H9 (cell line): ENCODE results near the gene POU2F3. TPM values are rescaled to one million over a fixed set of nuclear protein-coding genes. Genes with fewer than 3 reads are reported as not detected.

Source experiments
- DNase-seq: peaks from one replicate; pipeline ENCODE4 v3.0.0-alpha.2; 2017
- H2AFZ ChIP-seq: one replicate; pipeline ENCODE4 v1.6.1; 2013; ENCODE audit warnings: mild to moderate bottlenecking, low read length, control low read depth, moderate library complexity
- H2AK5ac ChIP-seq: 2 replicates; pipeline ENCODE4 v1.6.1; 2013; ENCODE audit warnings: low read length, control low read depth, mixed read lengths; ENCODE audit not compliant: insufficient read length
- H2BK120ac ChIP-seq: one replicate; pipeline ENCODE4 v1.6.1; 2013; ENCODE audit warnings: low read depth, mild to moderate bottlenecking, low read length, control low read depth, inconsistent platforms; ENCODE audit not compliant: poor library complexity, severe bottlenecking
- H2BK12ac ChIP-seq: 2 replicates; pipeline ENCODE4 v1.6.1; 2013; ENCODE audit warnings: low read length, control low read depth, mixed read lengths, low read depth; ENCODE audit not compliant: insufficient read length
- H2BK15ac ChIP-seq: 2 replicates; pipeline ENCODE4 v1.6.1; 2013; ENCODE audit warnings: low read depth, low read length, control low read depth
- H2BK20ac ChIP-seq: one replicate; pipeline ENCODE4 v1.6.1; 2013; ENCODE audit warnings: low read depth, mild to moderate bottlenecking, low read length, control low read depth, inconsistent platforms; ENCODE audit not compliant: poor library complexity, severe bottlenecking
- H2BK5ac ChIP-seq: 2 replicates; pipeline ENCODE4 v1.6.1; 2013; ENCODE audit warnings: low read length, control low read depth, mixed read lengths; ENCODE audit not compliant: insufficient read length
- H3K14ac ChIP-seq: 2 replicates; pipeline ENCODE4 v1.6.1; 2013; ENCODE audit warnings: low read length, control low read depth; ENCODE audit not compliant: insufficient read depth
- H3K18ac ChIP-seq: 2 replicates; pipeline ENCODE4 v1.6.1; 2013; ENCODE audit warnings: low read depth, mild to moderate bottlenecking, mixed read lengths, low read length, control low read depth; ENCODE audit not compliant: insufficient read length
- H3K23ac ChIP-seq: 2 replicates; pipeline ENCODE4 v1.6.1; 2013; ENCODE audit warnings: low read length, control low read depth, mixed read lengths, low read depth; ENCODE audit not compliant: insufficient read length
- H3K23me2 ChIP-seq: 2 replicates; pipeline ENCODE4 v1.6.1; 2013; ENCODE audit warnings: low read depth, mild to moderate bottlenecking, mixed read lengths, low read length, control low read depth; ENCODE audit not compliant: insufficient read length, poor library complexity, severe bottlenecking
- H3K27ac ChIP-seq: 2 replicates; pipeline ENCODE4 v1.5.1; 2013; ENCODE audit warnings: low read length, control low read depth, mixed read lengths, low read depth; ENCODE audit not compliant: insufficient read length
- H3K27me3 ChIP-seq: 2 replicates; pipeline ENCODE4 v1.6.1; 2013; ENCODE audit warnings: low read length, control low read depth, inconsistent platforms; ENCODE audit not compliant: insufficient read depth
- H3K4ac ChIP-seq: 2 replicates; pipeline ENCODE4 v1.6.1; 2013; ENCODE audit warnings: low read depth, mild to moderate bottlenecking, control low read depth, inconsistent platforms, low read length, moderate library complexity
- H3K4me1 ChIP-seq: 2 replicates; pipeline ENCODE4 v1.6.1; 2013; ENCODE audit warnings: low read length, control low read depth, inconsistent platforms; ENCODE audit not compliant: insufficient read depth
- H3K4me2 ChIP-seq: 2 replicates; pipeline ENCODE4 v1.6.1; 2013; ENCODE audit warnings: low read length, control low read depth, mixed read lengths; ENCODE audit not compliant: insufficient read length, insufficient read depth
- H3K56ac ChIP-seq: 2 replicates; pipeline ENCODE4 v1.6.1; 2013; ENCODE audit warnings: low read depth, mild to moderate bottlenecking, mixed read lengths, low read length, control low read depth; ENCODE audit not compliant: insufficient read length
- H3K79me1 ChIP-seq: 2 replicates; pipeline ENCODE4 v1.6.1; 2013; ENCODE audit warnings: low read depth, mild to moderate bottlenecking, moderate library complexity, low read length, control low read depth, inconsistent platforms; ENCODE audit not compliant: insufficient read depth, poor library complexity, severe bottlenecking
- H3K79me2 ChIP-seq: 2 replicates; pipeline ENCODE4 v1.6.1; 2013; ENCODE audit warnings: low read length, control low read depth, inconsistent platforms; ENCODE audit not compliant: insufficient read depth
- H3K9ac ChIP-seq: 2 replicates; pipeline ENCODE4 v1.6.1; 2013; ENCODE audit warnings: low read length, control low read depth, mixed read lengths; ENCODE audit not compliant: insufficient read length; ENCODE audit errors: extremely low read depth
- H3K9me3 ChIP-seq: one replicate; pipeline ENCODE4 v1.6.1; 2013; ENCODE audit warnings: low read depth, low read length, inconsistent platforms; ENCODE audit not compliant: control insufficient read depth
- H3T11ph ChIP-seq: one replicate; pipeline ENCODE4 v1.6.1; 2013; ENCODE audit warnings: mild to moderate bottlenecking, low read length, control low read depth, inconsistent platforms
- H4K20me1 ChIP-seq: one replicate; pipeline ENCODE4 v1.6.1; 2013; ENCODE audit not compliant: control insufficient read depth, insufficient read length, insufficient read depth
- H4K5ac ChIP-seq: 2 replicates; pipeline ENCODE4 v1.6.1; 2013; ENCODE audit warnings: low read depth, mild to moderate bottlenecking, mixed read lengths, low read length, control low read depth; ENCODE audit not compliant: insufficient read length
- H4K8ac ChIP-seq: replicated peaks from 2 replicates; pipeline ENCODE4 v1.6.1; 2013; ENCODE audit warnings: low read length, control low read depth, mixed read lengths, low read depth; ENCODE audit not compliant: insufficient read length
- H4K91ac ChIP-seq: 2 replicates; pipeline ENCODE4 v1.6.1; 2013; ENCODE audit warnings: low read depth, mild to moderate bottlenecking, moderate library complexity, mixed read lengths, low read length, control low read depth; ENCODE audit not compliant: insufficient read length
- H3K27ac Mint-ChIP-seq, 3 experiments: 2 replicates in 2 of 3; 3 replicates in 1 of 3; pipeline ENCODE4 v1.8.0; 2020 to 2021; ENCODE audit warnings: mixed read lengths in 3 of 3, mild to moderate bottlenecking in 1 of 3, moderate library complexity in 1 of 3
- H3K27me3 Mint-ChIP-seq: 2 replicates; pipeline ENCODE4 v1.8.0; 2021; ENCODE audit warnings: low read depth, mild to moderate bottlenecking, moderate library complexity, mixed read lengths
- H3K36me3 Mint-ChIP-seq, 3 experiments: 2 replicates in 2 of 3; 3 replicates in 1 of 3; pipeline ENCODE4 v1.8.0; 2020 to 2021; ENCODE audit warnings: low read depth in 3 of 3, mixed read lengths in 3 of 3; ENCODE audit not compliant: insufficient read depth in 1 of 3
- H3K4me1 Mint-ChIP-seq, 2 experiments: 2 replicates each; pipeline ENCODE4 v1.8.0; 2020; ENCODE audit warnings: mixed read lengths in 2 of 2
- H3K4me3 Mint-ChIP-seq, 2 experiments: 2 replicates in 1 of 2; 3 replicates in 1 of 2; pipeline ENCODE4 v1.8.0; 2020 to 2021; ENCODE audit warnings: mild to moderate bottlenecking in 2 of 2, mixed read lengths in 2 of 2, moderate library complexity in 1 of 2
- H3K9me3 Mint-ChIP-seq, 2 experiments: 2 replicates in 1 of 2; 3 replicates in 1 of 2; pipeline ENCODE4 v1.8.0; 2020; ENCODE audit warnings: mild to moderate bottlenecking in 2 of 2, mixed read lengths in 2 of 2, moderate library complexity in 1 of 2
- WGBS: extraction: QIAGEN DNeasy Blood & Tissue Kit; methylation state at CpG from one replicate; pipeline ENCODE4 v1.1.7; 2013; ENCODE audit warnings: missing lambda C conversion rate, low lambda C conversion rate, mixed read lengths; ENCODE audit not compliant: insufficient read length; ENCODE audit errors: extremely low coverage; 5-methylcytosine and 5-hydroxymethylcytosine counted together
- total RNA-seq: library from RNA; stranded (reverse); gene quantifications from 2 replicates; pipeline ENCODE4 v1.2.1, GENCODE V29; 2021
- TF ChIP-seq, protein P1 (sequence below): fragments of 200-600 bp; sonication (generic); conservative IDR thresholded peaks from 3 replicates; pipeline ENCODE4 v1.8.0; 2021; ENCODE audit warnings: antibody characterized with exemption, mild to moderate bottlenecking

Gene POU2F3
- total RNA-seq, 1 experiment from 2014 or later = 1.1 TPM

DNA sequence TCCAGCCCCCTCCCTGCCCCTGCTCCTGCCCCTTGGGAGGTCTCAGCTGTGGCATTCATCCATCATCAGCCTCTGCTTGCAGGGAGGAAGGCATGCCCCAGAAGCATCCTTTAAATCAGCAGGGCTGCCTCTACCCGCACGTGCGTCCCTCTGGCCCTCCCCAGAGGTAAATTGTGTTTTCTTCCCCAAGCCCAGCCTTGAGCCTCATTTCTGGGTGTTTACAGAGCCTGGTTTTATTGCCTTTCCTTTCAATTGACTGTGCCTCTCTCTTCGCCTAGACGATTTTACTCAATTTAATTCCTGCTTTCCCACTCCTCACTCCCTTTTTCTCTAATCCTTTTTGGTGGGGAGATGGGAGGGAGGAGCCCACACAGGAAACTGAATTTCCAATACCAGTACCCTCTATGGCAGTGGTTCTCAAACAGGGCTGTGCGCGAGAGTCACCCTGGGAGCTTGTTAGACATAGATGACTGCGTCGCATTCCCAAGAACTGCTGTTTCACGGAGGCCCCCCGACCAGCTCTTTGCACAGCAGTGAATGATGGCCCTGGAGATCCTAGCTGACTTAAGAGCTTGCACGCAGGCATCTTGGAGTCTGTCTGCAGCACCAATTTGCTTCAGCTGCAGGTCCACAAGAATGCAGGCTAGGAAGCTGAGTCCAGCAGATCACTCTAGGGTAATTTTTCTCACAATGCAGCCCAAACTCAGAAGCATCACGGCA lies 44.2 kb upstream of the POU2F3 start:
- H3K27ac Mint-ChIP-seq = no peak overlapping the region
- H4K20me1 ChIP-seq = no peaks in the 10 kb centered on the region
- H3K27me3 Mint-ChIP-seq = peaks cover 93% of the 10 kb centered on the region
- peaks cover 37 to 65% of the 10 kb centered on the region in 2 experiments for H3K4me1 Mint-ChIP-seq
- H3K4me1 ChIP-seq = peaks cover 2% of the 10 kb centered on the region; the same call in 1 of the 2 replicates
- no peak overlapping the region for H2BK12ac ChIP-seq
- no peak overlapping the region for H3K23ac ChIP-seq
- H3K27ac ChIP-seq = no peak overlapping the region
- no peak overlapping the region for H3K56ac ChIP-seq
- no peaks in the 10 kb centered on the region for H3K9me3 ChIP-seq
- H4K8ac ChIP-seq = no peak overlapping the region
- no peak overlapping the region for H2BK120ac ChIP-seq
- H3K79me2 ChIP-seq = no peaks in the 10 kb centered on the region
- H3K23me2 ChIP-seq = no peaks in the 10 kb centered on the region
- H3K79me1 ChIP-seq = no peaks in the 10 kb centered on the region
- DNase-seq = no peak
- no peak overlapping the region for H2BK15ac ChIP-seq
- peaks cover 18% of the 10 kb centered on the region; the same call in 1 of the 2 replicates for H3K27me3 ChIP-seq
- no peak overlapping the region for H3K9ac ChIP-seq
- no peak overlapping the region for H2AFZ ChIP-seq
- no peak overlapping the region for H3T11ph ChIP-seq
- H4K5ac ChIP-seq = no peak overlapping the region
- no peak overlapping the region for H3K4me3 Mint-ChIP-seq
- H4K91ac ChIP-seq = no peak overlapping the region
- H2AK5ac ChIP-seq = no peak overlapping the region
- H3K9me3 Mint-ChIP-seq = peaks cover 0 to 3% of the 10 kb centered on the region in 2 experiments; a peak in 1 of 5 replicates
- no peak overlapping the region for H2BK5ac ChIP-seq
- H3K4ac ChIP-seq = no peak overlapping the region
- TF ChIP-seq, protein P1, sequence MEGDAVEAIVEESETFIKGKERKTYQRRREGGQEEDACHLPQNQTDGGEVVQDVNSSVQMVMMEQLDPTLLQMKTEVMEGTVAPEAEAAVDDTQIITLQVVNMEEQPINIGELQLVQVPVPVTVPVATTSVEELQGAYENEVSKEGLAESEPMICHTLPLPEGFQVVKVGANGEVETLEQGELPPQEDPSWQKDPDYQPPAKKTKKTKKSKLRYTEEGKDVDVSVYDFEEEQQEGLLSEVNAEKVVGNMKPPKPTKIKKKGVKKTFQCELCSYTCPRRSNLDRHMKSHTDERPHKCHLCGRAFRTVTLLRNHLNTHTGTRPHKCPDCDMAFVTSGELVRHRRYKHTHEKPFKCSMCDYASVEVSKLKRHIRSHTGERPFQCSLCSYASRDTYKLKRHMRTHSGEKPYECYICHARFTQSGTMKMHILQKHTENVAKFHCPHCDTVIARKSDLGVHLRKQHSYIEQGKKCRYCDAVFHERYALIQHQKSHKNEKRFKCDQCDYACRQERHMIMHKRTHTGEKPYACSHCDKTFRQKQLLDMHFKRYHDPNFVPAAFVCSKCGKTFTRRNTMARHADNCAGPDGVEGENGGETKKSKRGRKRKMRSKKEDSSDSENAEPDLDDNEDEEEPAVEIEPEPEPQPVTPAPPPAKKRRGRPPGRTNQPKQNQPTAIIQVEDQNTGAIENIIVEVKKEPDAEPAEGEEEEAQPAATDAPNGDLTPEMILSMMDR = no peak
- no peak overlapping the region for H2BK20ac ChIP-seq
- no peak overlapping the region for H3K18ac ChIP-seq
- no peak overlapping the region for H3K4me2 ChIP-seq
- no peak overlapping the region for H3K14ac ChIP-seq
- no peaks in the 10 kb centered on the region for H3K36me3 Mint-ChIP-seq
- WGBS = no CpG with 5 or more reads among the region's 13 CpGs
